NK-92 (cell line): ENCODE measurements around the gene TMEM150A.
"Not testable (repeated sequence)": the region's sequence is repeated elsewhere in the genome, so short reads cannot be mapped to it uniquely, and the experiment has no call there.

Source experiments
- DNase-seq: peaks from one replicate; lab custom pipeline; 2025; ENCODE audit not compliant: unreplicated experiment; lab: John Stamatoyannopoulos, UW

Gene TMEM150A

DNA sequence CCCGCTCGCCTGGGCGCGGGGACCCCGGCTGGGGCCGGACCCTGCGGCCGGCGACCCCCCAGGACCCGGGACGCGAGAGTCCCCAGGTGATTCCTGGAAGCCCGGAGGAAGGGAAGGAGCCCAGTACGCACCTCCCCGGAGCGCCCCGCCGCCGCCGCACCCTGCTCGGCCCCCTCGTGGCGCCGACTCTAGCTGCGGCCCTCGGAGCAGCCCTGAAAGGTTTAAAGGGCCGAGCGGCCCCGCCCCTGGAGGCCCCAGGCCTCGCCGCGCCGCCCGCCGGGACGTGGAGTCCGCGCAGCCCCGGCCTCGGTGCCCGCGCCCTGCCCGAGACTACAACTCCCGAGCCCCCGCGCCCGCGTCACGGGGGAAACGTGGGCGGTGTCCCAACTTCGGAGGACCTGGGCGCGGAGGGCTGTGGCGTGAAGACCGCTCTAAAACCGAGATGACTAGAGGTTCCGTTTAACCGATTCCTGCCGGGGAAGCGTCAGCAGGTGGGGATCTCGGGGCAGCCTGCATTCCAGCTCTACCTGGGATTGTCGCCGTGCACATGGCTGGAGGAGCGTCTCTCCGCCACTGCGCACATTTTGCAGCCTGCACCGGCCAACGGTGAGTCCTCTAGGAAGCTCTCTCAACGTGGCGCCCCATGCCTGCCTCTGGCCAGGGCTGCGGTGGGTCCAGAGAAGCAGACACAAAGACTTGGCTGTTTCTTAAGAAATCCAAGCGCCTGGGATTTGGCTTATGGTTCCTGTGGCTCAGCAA is at the start of gene TMEM150A:
TMEM150A (minus strand) TSS at position 223 of the 759 bp plus-strand sequence. CDS start 750 bp downstream, outside the sequence.
- no peak for DNase-seq

DNA sequence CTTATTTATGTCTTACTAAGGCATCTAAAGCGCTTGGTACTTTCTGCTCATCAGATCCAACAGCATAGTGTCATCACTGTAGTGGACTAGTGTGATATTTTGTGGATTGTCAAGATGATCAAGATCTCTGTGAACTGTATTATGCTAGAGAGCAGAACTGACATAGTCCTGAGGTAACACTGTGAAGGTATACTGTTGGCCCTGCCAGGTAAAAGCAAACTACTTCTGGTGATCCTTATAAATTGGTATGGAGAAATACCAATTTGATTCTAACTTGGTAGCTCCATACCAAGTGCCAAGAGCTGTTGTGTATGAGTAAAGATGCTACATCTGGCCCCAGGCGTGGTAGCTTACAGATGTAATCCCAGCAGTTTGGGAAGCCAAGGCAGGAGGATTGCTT is 49.6 kb upstream of the TMEM150A start:
- no peak for DNase-seq

GRCh38 chr2:85651097-85651496 is 48.6 kb upstream of the TMEM150A start:
- no peak for DNase-seq

DNA sequence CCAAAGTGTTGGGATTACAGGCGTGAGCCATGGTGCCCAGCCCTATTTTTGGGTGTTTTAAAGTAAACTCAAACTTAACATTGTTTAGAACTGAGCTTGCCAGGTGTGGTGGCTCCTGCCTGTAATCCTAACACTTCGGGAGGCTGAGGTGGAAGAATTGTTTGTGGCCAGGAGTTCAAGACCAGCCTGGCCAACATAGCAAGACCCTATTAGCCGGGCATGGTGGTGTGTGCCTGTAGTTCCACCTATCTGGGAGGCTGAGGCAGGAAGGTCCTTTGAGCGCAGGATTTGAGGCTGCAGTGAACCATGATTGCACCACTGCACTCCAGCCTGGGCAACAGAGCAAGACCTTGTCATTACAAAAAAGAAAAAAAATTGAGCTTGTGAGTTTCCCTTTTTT is 48.0 kb upstream of the TMEM150A start:
- no peak for DNase-seq

- DNase-seq = no peak
Observed at GRCh38 chr2:85649201-85650190, 47.0 kb upstream of the TMEM150A start.

- no peak for DNase-seq
Observed at GRCh38 chr2:85648619-85649018, 46.1 kb upstream of the TMEM150A start.

DNA sequence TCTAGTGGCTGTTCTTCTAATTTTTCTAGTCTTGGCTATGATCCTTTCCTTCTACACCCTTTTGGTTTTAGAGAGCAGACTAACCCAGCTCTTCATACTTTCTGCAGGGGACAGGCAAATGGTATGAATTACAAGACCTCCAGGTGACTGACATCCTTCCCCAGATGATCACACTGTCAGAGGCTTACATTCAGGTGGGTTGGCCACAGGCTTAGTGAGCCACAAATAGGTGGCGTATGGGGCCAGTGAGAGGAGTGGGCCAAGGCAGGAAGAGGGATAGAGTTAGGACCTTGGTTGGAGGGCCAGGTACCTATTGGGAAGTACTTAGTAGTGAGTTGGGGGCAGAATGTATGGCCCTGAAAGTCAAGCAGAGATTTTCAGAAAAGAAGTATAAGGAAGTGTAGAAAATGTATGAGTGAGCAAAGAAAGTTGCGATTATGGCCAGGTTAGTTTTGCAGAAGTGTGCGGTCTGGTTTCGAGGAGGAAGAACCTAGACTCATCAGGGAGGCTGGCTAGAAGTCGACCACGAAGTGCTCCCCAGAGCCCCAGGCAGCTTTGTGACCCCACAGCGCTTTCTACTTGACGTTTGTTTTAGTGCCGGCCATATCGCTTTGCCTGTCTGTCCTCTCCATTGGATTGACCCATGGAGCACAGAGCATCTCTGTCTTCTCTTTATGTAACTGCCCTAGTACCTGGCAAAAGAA is 45.5 kb upstream of the TMEM150A start:
- no peak for DNase-seq

- no peak for DNase-seq
Observed at GRCh38 chr2:85646166-85646565, 43.7 kb upstream of the TMEM150A start.

DNA sequence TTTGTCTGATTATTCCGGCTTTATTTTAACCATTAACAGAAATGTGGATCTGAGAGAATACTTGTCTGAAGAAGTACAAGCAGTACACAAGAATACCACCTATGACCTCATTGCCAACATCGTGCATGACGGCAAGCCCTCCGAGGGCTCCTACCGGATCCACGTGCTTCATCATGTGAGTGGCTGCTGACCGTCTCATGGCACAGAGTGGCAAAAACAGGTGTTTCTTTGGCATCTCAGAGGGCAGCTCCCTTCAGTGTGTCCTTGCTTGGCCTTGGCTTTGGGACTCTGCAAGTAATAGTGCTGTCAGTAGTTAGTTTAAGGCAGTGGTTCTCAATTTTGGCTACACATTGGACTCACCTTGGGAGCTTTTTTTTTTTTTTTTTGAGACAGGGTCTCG is 42.4 kb upstream of the TMEM150A start:
- no peak for DNase-seq

GRCh38 chr2:85642725-85643124 is 40.2 kb upstream of the TMEM150A start:
- DNase-seq = no peak

- no peak for DNase-seq
Observed at GRCh38 chr2:85635636-85636035, 33.1 kb upstream of the TMEM150A start.

DNA sequence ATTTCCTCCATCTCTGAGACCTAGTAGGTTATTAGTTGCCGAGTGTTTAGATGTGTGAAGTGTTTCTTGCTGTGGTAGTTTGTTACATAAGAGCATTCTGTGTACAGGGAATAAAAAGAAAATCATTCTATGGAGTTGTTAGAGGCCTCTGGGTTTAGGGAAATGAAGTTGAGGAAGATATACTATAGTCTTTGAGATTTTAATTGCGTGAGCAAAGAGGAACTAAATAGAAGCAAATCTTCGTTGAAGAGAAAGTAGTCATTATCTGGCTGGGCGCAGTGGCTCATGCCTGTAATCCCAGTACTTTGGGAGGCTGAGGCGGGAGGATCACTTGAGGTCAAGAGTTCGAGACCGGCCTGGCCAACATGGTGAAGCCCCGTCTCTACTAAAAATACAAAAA is 32.5 kb upstream of the TMEM150A start:
- no peak for DNase-seq

DNA sequence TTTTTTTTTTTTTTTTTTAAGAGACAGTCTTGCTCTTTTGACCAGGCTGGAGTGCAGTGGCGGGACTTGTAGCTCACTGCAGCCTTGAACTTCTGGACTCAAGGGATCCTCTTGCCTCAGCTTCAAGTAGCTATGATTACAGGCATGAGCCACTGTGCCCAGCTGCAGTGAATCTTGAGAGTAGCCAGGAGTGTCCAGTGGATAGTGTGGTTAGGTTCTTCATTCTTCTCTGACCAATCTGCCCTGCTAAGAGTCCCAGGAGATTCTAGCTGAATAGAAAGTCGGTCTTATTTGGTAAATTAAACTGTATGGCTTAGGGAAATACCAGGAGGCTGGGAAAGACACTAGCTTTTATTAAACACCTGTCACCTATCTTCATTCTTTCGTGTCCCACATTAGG is 28.8 kb upstream of the TMEM150A start:
- DNase-seq = no peak

GRCh38 chr2:85628658-85629057 is 26.2 kb upstream of the TMEM150A start:
- no peak for DNase-seq

GRCh38 chr2:85623991-85624390 is 21.5 kb upstream of the TMEM150A start:
- no peak for DNase-seq

DNA sequence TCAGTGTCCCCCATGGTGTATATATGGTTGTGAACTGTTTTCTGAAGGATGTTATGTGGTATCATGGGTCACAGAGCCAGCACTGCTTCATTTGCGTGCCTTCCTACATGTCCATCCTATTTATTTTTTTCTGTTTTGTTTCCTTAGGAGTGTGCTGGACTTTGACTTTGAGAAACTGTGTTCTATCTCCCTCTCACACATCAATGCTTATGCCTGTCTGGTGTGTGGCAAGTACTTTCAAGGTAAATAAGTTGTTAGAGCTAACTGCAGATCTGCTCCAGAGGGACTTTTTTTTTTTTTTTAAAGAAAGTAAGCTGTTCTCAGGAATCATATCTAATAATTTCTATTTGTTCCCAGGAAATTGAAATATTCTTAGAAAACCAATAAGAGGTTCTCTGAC is 18.8 kb upstream of the TMEM150A start:
- DNase-seq = no peak

DNA sequence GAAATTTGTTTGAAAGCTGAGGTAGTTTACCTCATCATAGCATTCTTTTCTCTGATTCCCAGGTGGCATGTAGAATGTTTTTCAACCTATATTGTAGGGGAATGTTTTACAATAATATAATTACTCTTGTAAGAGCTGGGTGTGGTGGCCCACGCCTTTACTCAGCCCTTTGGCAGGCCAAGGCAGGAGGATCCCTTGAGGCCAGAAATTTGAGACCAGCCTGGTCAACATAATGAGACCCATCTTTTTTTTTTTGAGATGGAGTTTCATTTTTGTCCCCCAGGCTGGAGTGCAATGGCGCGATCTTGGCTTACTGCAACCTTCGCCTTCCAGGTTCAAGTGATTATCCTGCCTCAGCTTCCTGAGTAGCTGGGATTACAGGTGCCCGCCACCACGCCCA is 17.1 kb upstream of the TMEM150A start:
- DNase-seq = no peak

- not testable (repeated sequence) for DNase-seq
Observed at GRCh38 chr2:85617723-85618122, 15.2 kb upstream of the TMEM150A start.

- no peak for DNase-seq
Observed at GRCh38 chr2:85615413-85615728, 12.9 kb upstream of the TMEM150A start.

GRCh38 chr2:85614757-85615156 is 12.3 kb upstream of the TMEM150A start:
- DNase-seq = not testable (repeated sequence)

DNA sequence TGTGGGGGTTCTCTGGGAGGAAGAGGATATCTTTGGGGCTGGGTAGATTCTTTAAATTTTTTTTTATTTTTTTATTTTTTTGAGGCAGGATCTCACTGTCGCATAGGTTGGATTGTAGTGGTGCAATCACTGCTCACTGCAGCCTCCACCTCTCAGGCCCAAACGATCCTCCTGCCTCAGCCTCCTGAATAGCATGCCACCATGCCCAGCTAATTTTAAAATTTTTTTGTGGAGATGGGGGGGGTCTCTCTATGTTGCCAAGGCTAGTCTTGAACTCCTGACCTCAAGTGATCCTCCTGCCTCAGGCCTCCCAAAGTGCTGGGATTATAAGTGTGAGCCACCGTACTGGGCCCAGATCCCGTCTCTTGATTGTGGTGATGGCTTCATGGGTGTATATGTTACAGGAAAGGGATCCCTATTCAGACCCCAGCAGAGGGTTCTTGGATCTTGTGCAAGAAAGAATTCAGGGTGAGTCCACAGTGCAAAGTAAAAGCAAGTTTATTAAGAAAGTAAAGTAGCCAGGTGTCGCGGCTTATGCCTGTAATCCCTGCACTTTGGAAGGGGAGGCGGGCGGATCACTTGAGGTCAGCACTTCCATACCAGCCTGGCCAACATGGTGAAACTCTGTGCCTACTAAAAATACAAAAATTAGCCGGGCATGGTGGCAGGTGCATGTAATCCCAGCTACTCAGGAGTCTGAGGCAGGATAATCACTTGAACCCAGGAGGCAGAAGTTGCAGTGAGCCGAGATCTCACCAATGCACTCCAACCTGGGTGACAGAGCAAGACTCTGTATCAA is 11.4 kb upstream of the TMEM150A start:
- no peak for DNase-seq
